GM12892 (cell line): Measurements from ENCODE around the gene ARMC6.

ENCODE experiments used
- POLR2A ChIP-seq: IDR thresholded peaks from 2 replicates; pipeline ENCODE4 v1.6.1; 2011; ENCODE audit warnings: low read depth, low read length, control low read depth
- TAF1 ChIP-seq: IDR thresholded peaks from 2 replicates; pipeline ENCODE4 v1.6.1; 2011; ENCODE audit warnings: low read depth, mild to moderate bottlenecking, control low read depth, low read length, borderline replicate concordance

DNA sequence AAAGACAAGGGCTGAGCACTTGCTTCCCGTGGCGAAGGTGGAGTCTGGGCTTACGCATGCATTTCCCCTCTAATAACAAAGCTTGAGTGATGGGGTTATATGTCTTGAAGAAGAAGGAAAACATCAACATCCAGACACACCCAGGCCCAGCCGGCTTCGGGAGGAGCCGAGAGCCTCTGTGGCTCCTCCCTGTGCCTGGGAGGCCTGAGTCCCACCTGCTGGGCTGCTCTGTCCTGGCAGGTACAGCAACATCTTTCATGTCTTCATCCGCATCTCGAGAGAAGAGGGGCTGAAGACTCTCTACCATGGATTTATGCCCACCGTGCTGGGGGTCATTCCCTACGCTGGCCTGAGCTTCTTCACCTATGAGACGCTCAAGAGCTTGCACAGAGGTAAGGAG is 74.3 kb downstream of the ARMC6 start:
- TF ChIP-seq POLR2A (no peak), TAF1 (no peak)
